GM21526 (cell line): ENCODE measurements around the gene ZNF765.
"Not testable (repeated sequence)": the region's sequence is repeated elsewhere in the genome, so short reads cannot be mapped to it uniquely, and the experiment has no call there.

ENCODE experiments used
- ATAC-seq: cut with Tn5 transposase; IDR thresholded peaks from one replicate; pipeline ENCODE4 v1.9.1; 2021; ENCODE audit warnings: moderate library complexity; ENCODE audit not compliant: unreplicated experiment, low FRiP score

ZNF765 gene

GRCh38 chr19:53420520-53421315 lies 25.8 kb downstream of the ZNF765 start:
- not testable (repeated sequence) for ATAC-seq

- ATAC-seq: no peak
Measured at GRCh38 chr19:53422551-53422950, 27.6 kb downstream of the ZNF765 start.

GRCh38 chr19:53423074-53423473 lies 28.1 kb downstream of the ZNF765 start:
- ATAC-seq: not testable (repeated sequence)

- not testable (repeated sequence) for ATAC-seq
Measured at GRCh38 chr19:53423680-53424079, 28.7 kb downstream of the ZNF765 start.

- no peak for ATAC-seq
Measured at GRCh38 chr19:53424968-53425597, 30.1 kb downstream of the ZNF765 start.

- ATAC-seq: peak; percentile 86
Measured at GRCh38 chr19:53431399-53432087, 36.6 kb downstream of the ZNF765 start, which contains the start of gene ZNF761. TSS of gene ZNF761 (plus strand) at chr19:53431984. CDS start at chr19:53447269, 15,285 bp downstream.

- ATAC-seq: peak; percentile 24
Measured at GRCh38 chr19:53432088-53432661, 37.2 kb downstream of the ZNF765 start.

- ATAC-seq: not testable (repeated sequence)
Measured at GRCh38 chr19:53443809-53444208, 48.9 kb downstream of the ZNF765 start.

GRCh38 chr19:53447196-53447595 lies 52.2 kb downstream of the ZNF765 start:
- not testable (repeated sequence) for ATAC-seq

- ATAC-seq: no peak
Measured at GRCh38 chr19:53455828-53456227, 60.9 kb downstream of the ZNF765 start.

GRCh38 chr19:53460131-53460721 lies 65.3 kb downstream of the ZNF765 start:
- ATAC-seq: not testable (repeated sequence)

- ATAC-seq: no peak
Measured at GRCh38 chr19:53461866-53462265, 66.9 kb downstream of the ZNF765 start.

GRCh38 chr19:53462861-53463260 lies 67.9 kb downstream of the ZNF765 start:
- no peak for ATAC-seq

- ATAC-seq: no peak
Measured at GRCh38 chr19:53463263-53463662, 68.3 kb downstream of the ZNF765 start.

- ATAC-seq: peak; percentile 17
Measured at GRCh38 chr19:53466726-53467484, 72.0 kb downstream of the ZNF765 start.

- peak; percentile 93 for ATAC-seq
Measured at GRCh38 chr19:53467485-53468262, 72.7 kb downstream of the ZNF765 start, which contains the start of gene ZNF813. TSS of gene ZNF813 (plus strand) at chr19:53467733. CDS start at chr19:53483823, 16,090 bp downstream.

- not testable (repeated sequence) for ATAC-seq
Measured at GRCh38 chr19:53468628-53469027, 73.7 kb downstream of the ZNF765 start.

GRCh38 chr19:53471916-53472315 lies 77.0 kb downstream of the ZNF765 start:
- no peak for ATAC-seq

- not testable (repeated sequence) for ATAC-seq
Measured at GRCh38 chr19:53474832-53475231, 79.9 kb downstream of the ZNF765 start.
